ENCODE data around the gene PODXL2.

DNA sequence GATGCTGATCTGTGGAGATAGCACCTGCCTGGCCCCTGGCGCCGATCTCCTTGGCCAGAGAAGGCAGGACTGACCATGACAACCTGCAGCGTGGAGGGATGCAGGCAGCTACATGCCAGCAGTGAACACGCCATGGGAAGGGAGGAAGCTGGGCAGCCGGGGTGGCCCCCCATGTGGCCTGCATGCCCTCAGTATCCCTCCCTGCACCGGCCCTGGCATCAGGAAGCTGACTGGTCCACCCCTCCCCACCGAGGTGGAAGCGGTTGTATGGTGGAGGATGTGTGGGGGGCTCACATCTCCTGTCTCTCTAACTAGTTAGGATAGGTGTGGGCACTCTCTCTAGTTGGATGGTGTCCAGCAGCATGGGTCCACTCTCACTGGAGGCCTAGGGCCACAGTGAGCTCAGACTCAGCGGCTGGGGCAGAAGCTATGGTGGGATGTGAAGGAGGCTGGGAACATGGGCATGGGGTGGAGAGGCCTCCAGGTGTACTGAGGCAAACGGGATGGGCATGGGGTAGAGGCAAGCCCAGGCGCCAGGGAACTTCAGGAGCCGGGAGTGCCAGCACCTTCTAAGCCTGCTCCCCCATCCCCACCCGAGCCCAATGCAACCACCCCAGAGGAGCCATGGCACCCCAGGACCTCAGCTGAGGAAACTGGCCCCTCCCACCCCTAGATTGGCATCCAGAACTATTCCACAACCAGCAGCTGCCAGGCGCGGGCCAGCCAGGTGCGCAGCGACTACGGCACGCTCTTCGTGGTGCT, 42.0 kb downstream of the PODXL2 start:
- TF ChIP-seq EZH2 (IDR thresholded peaks at IDR 0.05; ENCODE audit: low read depth, unreplicated experiment) (no peak), POLR2AphosphoS5 (IDR thresholded peaks at IDR 0.05; ENCODE audit: low read depth) (no peak)
- TF ChIP-seq, protein P1, sequence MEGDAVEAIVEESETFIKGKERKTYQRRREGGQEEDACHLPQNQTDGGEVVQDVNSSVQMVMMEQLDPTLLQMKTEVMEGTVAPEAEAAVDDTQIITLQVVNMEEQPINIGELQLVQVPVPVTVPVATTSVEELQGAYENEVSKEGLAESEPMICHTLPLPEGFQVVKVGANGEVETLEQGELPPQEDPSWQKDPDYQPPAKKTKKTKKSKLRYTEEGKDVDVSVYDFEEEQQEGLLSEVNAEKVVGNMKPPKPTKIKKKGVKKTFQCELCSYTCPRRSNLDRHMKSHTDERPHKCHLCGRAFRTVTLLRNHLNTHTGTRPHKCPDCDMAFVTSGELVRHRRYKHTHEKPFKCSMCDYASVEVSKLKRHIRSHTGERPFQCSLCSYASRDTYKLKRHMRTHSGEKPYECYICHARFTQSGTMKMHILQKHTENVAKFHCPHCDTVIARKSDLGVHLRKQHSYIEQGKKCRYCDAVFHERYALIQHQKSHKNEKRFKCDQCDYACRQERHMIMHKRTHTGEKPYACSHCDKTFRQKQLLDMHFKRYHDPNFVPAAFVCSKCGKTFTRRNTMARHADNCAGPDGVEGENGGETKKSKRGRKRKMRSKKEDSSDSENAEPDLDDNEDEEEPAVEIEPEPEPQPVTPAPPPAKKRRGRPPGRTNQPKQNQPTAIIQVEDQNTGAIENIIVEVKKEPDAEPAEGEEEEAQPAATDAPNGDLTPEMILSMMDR (conservative IDR thresholded peaks at IDR 0.05; ENCODE audit: low read depth in 2 of 2): no peak
